Measurements from ENCODE around the gene MAGEB5.

- TF ChIP-seq POLR2A (IDR thresholded peaks at IDR 0.05; ENCODE audit: low read depth, low read length) (no peak), POLR2AphosphoS5 (IDR thresholded peaks at IDR 0.05; ENCODE audit: low read depth, low read length) (no peak), TAF1 (IDR thresholded peaks at IDR 0.05; ENCODE audit: borderline replicate concordance, low read depth, low read length) (no peak)
These were observed 8.0 kb upstream of the MAGEB5 start for GRCh38 chrX:26208012-26208411.

Measured in GM12892 (cell line).